Activated CD8-positive, alpha-beta memory T cell treated with anti-CD3 and anti-CD28 coated beads for 36 hours (primary cell): ENCODE data around the gene CDH3. TPM values are rescaled to one million over a fixed set of nuclear protein-coding genes. Genes with fewer than 3 reads are reported as not detected.

Source experiments
- CTCF ChIA-PET: fragments of 350-600 bp; sonication (Branson Sonifier 250); formaldehyde crosslinking; loops from one replicate; lab custom pipeline; 2021; ENCODE audit warnings: antibody characterized with exemption; lab: Charles Lee
- POLR2A ChIA-PET: fragments of 350-600 bp; sonication (Branson Sonifier 250); formaldehyde crosslinking; loops from one replicate; lab custom pipeline; 2021; ENCODE audit warnings: antibody characterized with exemption; lab: Charles Lee
- total RNA-seq, 2 experiments: library from RNA; stranded (reverse); gene quantifications; one replicate each; pipeline ENCODE4 v1.2.3, GENCODE V29; 2021

Gene CDH3
- total RNA-seq = not detected

- ChIA-PET CTCF (no interaction called here), POLR2A (no interaction called here)
Observed at GRCh38 chr16:68644715-68645493, at the start of gene CDH3. Gene CDH3, plus strand, starts transcription at chr16:68645310. Its CDS starts 70 bp downstream, at chr16:68645380.

- ChIA-PET CTCF (no interaction called here), POLR2A (no interaction called here)
Observed at GRCh38 chr16:68596266-68596665, 48.8 kb upstream of the CDH3 start.

- CTCF ChIA-PET = interaction anchor here (0.7 to 2.5 kb wide), 4 partner anchors 10 to 1976 kb away, joined by 3 to 8 read pairs (median 4); no protein-coding TSS in a partner anchor
- POLR2A ChIA-PET = no interaction called here
Observed at GRCh38 chr16:68599586-68599985, 45.5 kb upstream of the CDH3 start.

GRCh38 chr16:68605746-68606145 is 39.4 kb upstream of the CDH3 start:
- POLR2A ChIA-PET = no interaction called here
- CTCF ChIA-PET = interaction anchor here (0.6 kb wide), 1 partner anchor 454 kb away, joined by 3 read pairs; no protein-coding TSS in a partner anchor

- CTCF ChIA-PET = no interaction called here
Observed at GRCh38 chr16:68607443-68607842, 37.7 kb upstream of the CDH3 start.

GRCh38 chr16:68608330-68608729 is 36.8 kb upstream of the CDH3 start:
- ChIA-PET POLR2A (no interaction called here), CTCF (no interaction called here)

More at GRCh38 chr16:68607443-68607842, 37.7 kb upstream of the CDH3 start:
- POLR2A ChIA-PET = no interaction called here

GRCh38 chr16:68612996-68613395 is 32.1 kb upstream of the CDH3 start:
- POLR2A ChIA-PET = no interaction called here
- CTCF ChIA-PET = no interaction called here

- POLR2A ChIA-PET = no interaction called here
- CTCF ChIA-PET = no interaction called here
Observed at GRCh38 chr16:68617734-68618133, 27.4 kb upstream of the CDH3 start.

GRCh38 chr16:68626557-68626956 is 18.6 kb upstream of the CDH3 start:
- CTCF ChIA-PET = no interaction called here
- POLR2A ChIA-PET = no interaction called here

- CTCF ChIA-PET = no interaction called here
- POLR2A ChIA-PET = no interaction called here
Observed at GRCh38 chr16:68627951-68628425, 17.1 kb upstream of the CDH3 start.

- ChIA-PET POLR2A (interaction anchor here (0.7 kb wide), 1 partner anchor 101 kb away, joined by 3 read pairs; no protein-coding TSS in a partner anchor), CTCF (no interaction called here)
Observed at GRCh38 chr16:68629351-68629910, 15.7 kb upstream of the CDH3 start.

- CTCF ChIA-PET = no interaction called here
Observed at GRCh38 chr16:68636064-68636560, 9.0 kb upstream of the CDH3 start.

GRCh38 chr16:68636818-68637217 is 8.3 kb upstream of the CDH3 start:
- CTCF ChIA-PET = no interaction called here
- POLR2A ChIA-PET = no interaction called here

More at GRCh38 chr16:68636064-68636560, 9.0 kb upstream of the CDH3 start:
- POLR2A ChIA-PET = no interaction called here

GRCh38 chr16:68640972-68641371 is 4.1 kb upstream of the CDH3 start:
- CTCF ChIA-PET = no interaction called here
- POLR2A ChIA-PET = no interaction called here

GRCh38 chr16:68642047-68642435 is 3.1 kb upstream of the CDH3 start:
- ChIA-PET POLR2A (no interaction called here), CTCF (no interaction called here)

- CTCF ChIA-PET = no interaction called here
Observed at GRCh38 chr16:68642436-68643101, 2.5 kb upstream of the CDH3 start.

GRCh38 chr16:68643227-68643626 is 1.9 kb upstream of the CDH3 start:
- CTCF ChIA-PET = no interaction called here
- POLR2A ChIA-PET = no interaction called here

More at GRCh38 chr16:68642436-68643101, 2.5 kb upstream of the CDH3 start:
- POLR2A ChIA-PET = no interaction called here

- CTCF ChIA-PET = no interaction called here
- POLR2A ChIA-PET = no interaction called here
Observed at GRCh38 chr16:68643847-68644246, 1.3 kb upstream of the CDH3 start.

GRCh38 chr16:68644296-68644695 is 814 bp upstream of the CDH3 start:
- CTCF ChIA-PET = no interaction called here
- POLR2A ChIA-PET = no interaction called here
